HepG2 (cell line): Measurements from ENCODE around the gene FDPS. TPM values are rescaled to one million over a fixed set of nuclear protein-coding genes. Genes with fewer than 3 reads are reported as not detected.

Experiments used
- GATAD2A ChIP-seq: IDR thresholded peaks from 2 replicates; pipeline ENCODE4 v1.6.1; 2016
- HDAC2 ChIP-seq: sonication (generic); formaldehyde crosslinking; IDR thresholded peaks from 2 replicates; pipeline ENCODE4 v1.4.0; 2020; ENCODE audit warnings: missing genetic modification reagents
- IRF2 ChIP-seq: IDR thresholded peaks from 2 replicates; pipeline ENCODE4 v1.6.1; 2018; ENCODE audit warnings: missing genetic modification reagents, missing compliant biosample characterization
- NFATC3 ChIP-seq: sonication (generic); formaldehyde crosslinking; IDR thresholded peaks from 2 replicates; pipeline ENCODE4 v1.5.1; 2020; ENCODE audit warnings: mild to moderate bottlenecking, missing genetic modification reagents
- PAXIP1 ChIP-seq: sonication (generic); formaldehyde crosslinking; conservative IDR thresholded peaks from 2 replicates; pipeline ENCODE4 v1.4.0; 2020; ENCODE audit warnings: mild to moderate bottlenecking, missing genetic modification reagents, moderate library complexity
- POLR2G ChIP-seq: fragments of 200-400 bp; formaldehyde crosslinking; IDR thresholded peaks from 2 replicates; pipeline ENCODE4 v1.6.1; 2018; ENCODE audit warnings: mild to moderate bottlenecking, low read depth, low read length, moderate library complexity
- PRMT3 ChIP-seq: sonication (generic); formaldehyde crosslinking; IDR thresholded peaks from 2 replicates; pipeline ENCODE4 v1.8.1; 2022; ENCODE audit warnings: low read depth, mild to moderate bottlenecking, moderate library complexity, missing genetic modification reagents, borderline replicate concordance
- RAD51 ChIP-seq: fragments of 450-650 bp; IDR thresholded peaks from 2 replicates; pipeline ENCODE4 v1.6.1; 2016; ENCODE audit warnings: borderline replicate concordance
- STAT6 ChIP-seq: sonication (generic); formaldehyde crosslinking; IDR thresholded peaks from 2 replicates; pipeline ENCODE4 v1.4.0; 2020; ENCODE audit warnings: missing genetic modification reagents, mild to moderate bottlenecking, borderline replicate concordance
- ZNF18 ChIP-seq: sonication (generic); formaldehyde crosslinking; IDR thresholded peaks from 2 replicates; pipeline ENCODE4 v1.8.0; 2022; ENCODE audit warnings: mild to moderate bottlenecking, missing genetic modification reagents; ENCODE audit not compliant: insufficient replicate concordance
- ZNF205 ChIP-seq: IDR thresholded peaks from 2 replicates; pipeline ENCODE4 v1.6.1; 2018; ENCODE audit warnings: missing biosample characterization, missing genetic modification reagents
- ZNF296 ChIP-seq: sonication (generic); formaldehyde crosslinking; conservative IDR thresholded peaks from 2 replicates; pipeline ENCODE4 v1.5.0; 2020; ENCODE audit warnings: mild to moderate bottlenecking, missing genetic modification reagents
- ZNF543 ChIP-seq: sonication (generic); formaldehyde crosslinking; IDR thresholded peaks from 2 replicates; pipeline ENCODE4 v1.4.0; 2020; ENCODE audit warnings: mild to moderate bottlenecking, missing genetic modification reagents
- ZNF557 ChIP-seq: sonication (generic); formaldehyde crosslinking; IDR thresholded peaks from 2 replicates; pipeline ENCODE4 v1.4.0; 2020; ENCODE audit warnings: missing genetic modification reagents
- ZNF563 ChIP-seq: sonication (generic); formaldehyde crosslinking; IDR thresholded peaks from 2 replicates; pipeline ENCODE4 v1.8.0; 2022; ENCODE audit warnings: mild to moderate bottlenecking, moderate library complexity, missing genetic modification reagents
- polyA plus RNA-seq, 8 experiments: library from polyadenylated mRNA; depleted of rRNA in 3 of 8; stranded (reverse) in 7 of 8; unstranded in 1 of 8; fragments of >200 nt; fragmentation: Illumina TruSeq in 4 of 8; extraction: Trizol in 4 of 8; gene quantifications; 2 replicates each; pipeline versions ENCODE4 v1.2.1 to v1.2.3, GENCODE V29; 2011 to 2016; ENCODE audit warnings: low read depth in 4 of 8, missing spikeins in 1 of 8, mixed read lengths in 1 of 8; ENCODE audit not compliant: insufficient read depth in 1 of 8
- total RNA-seq, 5 experiments: library from RNA; depleted of rRNA; stranded (reverse); fragments of >200 nt; fragmentation: Illumina TruSeq; extraction: Trizol; gene quantifications; 2 replicates each; pipeline ENCODE4 v1.2.3, GENCODE V29; 2016; ENCODE audit warnings: low read depth in 1 of 5
- TF ChIP-seq, protein P1 (sequence below): sonication (generic); formaldehyde crosslinking; IDR thresholded peaks from 2 replicates; pipeline ENCODE4 v1.4.0; 2020; ENCODE audit warnings: missing genetic modification reagents, mild to moderate bottlenecking, borderline replicate concordance
- TF ChIP-seq, protein P2 (sequence below): sonication (generic); formaldehyde crosslinking; IDR thresholded peaks from 2 replicates; pipeline ENCODE4 v1.9.0; 2022; ENCODE audit warnings: low read depth, missing genetic modification reagents

FDPS gene
- total and polyA plus RNA-seq, 2 of the 13 experiments (the other 11 are each of a cell fraction or from before 2014, with no cell fraction given): 264 to 519 TPM

DNA sequence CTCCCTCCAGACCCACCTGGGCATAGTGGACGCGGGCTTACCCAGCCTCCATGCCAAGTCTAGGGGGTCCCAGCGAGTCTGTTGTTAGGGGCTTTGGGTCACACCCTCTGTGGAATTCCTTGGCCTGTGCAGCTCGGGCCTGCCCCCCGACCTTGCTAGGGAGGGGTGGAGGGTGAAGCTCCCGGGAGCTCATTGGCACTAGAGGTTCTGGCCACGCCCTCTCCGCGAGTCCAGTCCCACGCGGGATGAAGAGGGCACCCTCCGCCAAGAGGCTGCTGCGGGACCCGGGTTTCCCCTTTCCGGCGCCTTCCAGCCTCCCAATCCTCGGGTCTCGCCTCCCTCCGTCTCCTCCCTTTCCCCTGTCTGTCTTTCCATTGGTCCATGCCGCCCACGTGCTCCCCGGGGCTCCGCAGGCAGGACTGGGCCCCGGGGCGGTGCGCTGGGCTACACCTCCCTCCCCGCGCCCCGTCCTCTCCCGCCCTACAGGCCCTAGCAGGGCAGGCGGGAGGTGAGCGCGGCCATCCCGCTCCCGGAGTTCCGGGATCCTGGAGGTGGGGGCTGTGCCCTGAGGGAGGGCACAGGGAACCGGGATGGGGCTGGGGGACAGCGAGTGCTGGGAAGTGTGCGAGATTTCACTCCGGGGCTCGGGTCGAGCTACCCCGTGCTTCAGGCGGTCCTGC lies 15.5 kb downstream of the FDPS start (continued):
- TF ChIP-seq, protein P1, sequence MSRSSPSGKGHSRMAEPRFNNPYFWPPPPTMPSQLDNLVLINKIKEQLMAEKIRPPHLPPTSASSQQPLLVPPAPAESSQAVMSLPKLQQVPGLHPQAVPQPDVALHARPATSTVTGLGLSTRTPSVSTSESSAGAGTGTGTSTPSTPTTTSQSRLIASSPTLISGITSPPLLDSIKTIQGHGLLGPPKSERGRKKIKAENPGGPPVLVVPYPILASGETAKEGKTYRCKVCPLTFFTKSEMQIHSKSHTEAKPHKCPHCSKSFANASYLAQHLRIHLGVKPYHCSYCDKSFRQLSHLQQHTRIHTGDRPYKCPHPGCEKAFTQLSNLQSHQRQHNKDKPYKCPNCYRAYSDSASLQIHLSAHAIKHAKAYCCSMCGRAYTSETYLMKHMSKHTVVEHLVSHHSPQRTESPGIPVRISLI (CRISPR knock-in tag): 0 out of 2 replicates have a peak, but pooled peaks have one; percentile 10
- peak; percentile 60; the same call in 1 of the 2 replicates for TF ChIP-seq IRF2 (CRISPR knock-in tag)
- 0 out of 2 replicates have a peak, but pooled peaks have one; percentile 49 for TF ChIP-seq GATAD2A
- TF ChIP-seq, protein P2, sequence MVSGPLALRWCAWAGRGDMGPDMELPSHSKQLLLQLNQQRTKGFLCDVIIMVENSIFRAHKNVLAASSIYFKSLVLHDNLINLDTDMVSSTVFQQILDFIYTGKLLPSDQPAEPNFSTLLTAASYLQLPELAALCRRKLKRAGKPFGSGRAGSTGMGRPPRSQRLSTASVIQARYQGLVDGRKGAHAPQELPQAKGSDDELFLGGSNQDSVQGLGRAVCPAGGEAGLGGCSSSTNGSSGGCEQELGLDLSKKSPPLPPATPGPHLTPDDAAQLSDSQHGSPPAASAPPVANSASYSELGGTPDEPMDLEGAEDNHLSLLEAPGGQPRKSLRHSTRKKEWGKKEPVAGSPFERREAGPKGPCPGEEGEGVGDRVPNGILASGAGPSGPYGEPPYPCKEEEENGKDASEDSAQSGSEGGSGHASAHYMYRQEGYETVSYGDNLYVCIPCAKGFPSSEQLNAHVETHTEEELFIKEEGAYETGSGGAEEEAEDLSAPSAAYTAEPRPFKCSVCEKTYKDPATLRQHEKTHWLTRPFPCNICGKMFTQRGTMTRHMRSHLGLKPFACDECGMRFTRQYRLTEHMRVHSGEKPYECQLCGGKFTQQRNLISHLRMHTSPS (CRISPR knock-in tag): peak; percentile 19; the same call in 1 of the 2 replicates
- 0 out of 2 replicates have a peak, but pooled peaks have one; percentile 7 for TF ChIP-seq ZNF543 (CRISPR knock-in tag)
- TF ChIP-seq POLR2G: peak; percentile 69
- 0 out of 2 replicates have a peak, but pooled peaks have one; percentile 47 for TF ChIP-seq STAT6 (CRISPR knock-in tag)
- TF ChIP-seq ZNF205 (CRISPR knock-in tag): 0 out of 2 replicates have a peak, but pooled peaks have one; percentile 9
- peak; percentile 88 for TF ChIP-seq RAD51
- peak; percentile 37 for TF ChIP-seq ZNF18 (CRISPR knock-in tag)
- no peak for TF ChIP-seq ZNF296 (CRISPR knock-in tag)
- no peak for TF ChIP-seq NFATC3 (CRISPR knock-in tag)
- 0 out of 2 replicates have a peak, but pooled peaks have one; percentile 46 for TF ChIP-seq PRMT3 (CRISPR knock-in tag)
- peak; percentile 40 for TF ChIP-seq HDAC2 (CRISPR knock-in tag)
- TF ChIP-seq PAXIP1 (CRISPR knock-in tag): peak; percentile 20; the same call in 1 of the 2 replicates
- TF ChIP-seq ZNF557 (CRISPR knock-in tag): 0 out of 2 replicates have a peak, but pooled peaks have one; percentile 7
- TF ChIP-seq ZNF563: peak; percentile 36; the same call in 1 of the 2 replicates
